Kidney tubule cell (primary cell): Measurements from ENCODE around the gene RPAIN.
"Not testable (repeated sequence)": the region's sequence is repeated elsewhere in the genome, so short reads cannot be mapped to it uniquely, and the experiment has no call there.

Source experiments
- DNase-seq: peaks from one replicate; pipeline ENCODE4 v3.0.0-alpha.2; 2018; ENCODE audit warnings: low spot score

Gene RPAIN

GRCh38 chr17:5430413-5430999 lies 10.5 kb downstream of the RPAIN start:
- no peak for DNase-seq

GRCh38 chr17:5431234-5431633 lies 11.3 kb downstream of the RPAIN start:
- not testable (repeated sequence) for DNase-seq

GRCh38 chr17:5431949-5432556 lies 12.1 kb downstream of the RPAIN start:
- no peak for DNase-seq

GRCh38 chr17:5434984-5435383 lies 15.0 kb downstream of the RPAIN start:
- no peak for DNase-seq

GRCh38 chr17:5435781-5436315 lies 15.9 kb downstream of the RPAIN start:
- not testable (repeated sequence) for DNase-seq

GRCh38 chr17:5437721-5438317 lies 17.8 kb downstream of the RPAIN start:
- DNase-seq = peak; percentile 38

DNA sequence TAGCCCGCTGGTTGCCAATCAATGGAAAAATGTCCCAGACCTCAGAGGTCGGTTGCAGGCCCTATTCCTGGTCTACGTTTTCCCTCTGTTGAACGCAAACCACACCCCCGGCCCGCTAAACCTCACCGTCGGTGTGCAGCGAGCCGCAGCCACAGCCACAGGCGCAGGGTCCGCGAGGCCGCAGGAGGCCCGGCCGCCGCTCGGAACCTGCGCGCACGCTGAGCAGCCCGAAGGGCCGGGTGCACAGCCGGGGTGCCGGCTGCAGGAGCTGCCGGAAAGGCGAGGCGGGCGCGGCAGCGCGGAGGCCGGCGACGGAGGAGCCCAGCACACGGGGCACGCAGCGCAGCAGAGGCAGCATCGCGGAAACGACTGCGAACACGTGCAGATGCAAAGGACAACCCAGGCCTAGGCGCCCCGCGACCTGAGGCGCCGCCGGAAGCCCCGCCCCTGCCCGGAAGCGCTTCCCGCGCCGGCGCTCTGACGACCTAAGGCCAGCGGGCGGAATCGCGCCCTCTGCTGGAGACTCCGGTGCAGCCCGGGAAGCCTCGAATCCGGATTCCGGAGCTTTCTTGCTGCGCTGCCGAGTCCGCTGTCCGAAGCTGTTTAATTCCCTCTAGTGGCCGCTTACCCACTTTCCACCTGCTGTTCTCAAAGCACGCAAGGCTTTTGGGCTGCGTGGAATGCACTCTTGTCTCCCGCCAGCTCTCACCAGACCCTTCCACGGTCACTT lies 18.9 kb downstream of the RPAIN start, which contains the start of gene C1QBP:
Gene C1QBP (minus strand): TSS at position 440 of the 730 bp plus-strand sequence. CDS start 82 bp downstream, at position 358.
- DNase-seq = peak; percentile 93

GRCh38 chr17:5439446-5439764 lies 19.4 kb downstream of the RPAIN start:
- no peak for DNase-seq

- no peak for DNase-seq
Measured at GRCh38 chr17:5443728-5444127, 23.7 kb downstream of the RPAIN start.

DNA sequence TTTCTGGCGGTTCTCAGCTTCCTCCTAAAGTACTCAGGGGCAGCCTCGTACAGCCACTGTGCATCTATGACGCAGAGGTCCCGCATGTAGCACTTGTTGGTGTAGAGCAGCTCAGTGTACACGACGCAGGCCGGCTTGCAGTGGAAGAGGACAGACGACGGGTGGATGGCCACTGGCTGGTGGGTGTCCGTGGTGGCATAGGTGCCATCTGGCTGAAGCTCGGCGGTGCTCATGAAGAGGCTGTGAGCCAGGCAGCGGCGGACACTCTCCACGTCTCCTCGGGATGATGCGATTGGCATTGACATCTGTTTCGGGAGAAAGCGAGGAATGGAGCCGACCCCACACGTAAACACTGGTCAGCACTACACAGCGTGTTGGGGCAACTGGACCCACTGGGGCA lies 24.2 kb downstream of the RPAIN start:
- no peak for DNase-seq

DNA sequence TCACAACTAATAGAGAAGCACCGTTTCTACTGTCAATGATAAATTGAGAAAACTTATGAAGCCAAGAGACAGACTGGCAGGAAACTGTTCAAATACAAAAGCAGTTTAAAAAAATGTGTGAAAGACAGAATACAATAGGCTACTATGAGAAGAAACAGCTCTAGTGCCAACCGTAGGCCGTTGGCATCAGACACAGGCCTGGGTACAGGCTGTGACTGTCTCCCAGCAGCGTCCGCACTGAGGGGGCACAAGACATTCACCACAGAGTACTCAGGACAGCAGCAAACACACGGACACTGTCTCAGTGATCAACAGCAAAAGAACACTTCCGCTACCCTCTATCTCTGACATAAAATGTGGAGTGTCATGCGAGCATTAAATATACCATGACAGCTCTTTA lies 26.8 kb downstream of the RPAIN start:
- no peak for DNase-seq

GRCh38 chr17:5464717-5465507 lies 44.9 kb downstream of the RPAIN start:
- DNase-seq = no peak

- DNase-seq = no peak
Measured at GRCh38 chr17:5466295-5466694, 46.3 kb downstream of the RPAIN start.

GRCh38 chr17:5467416-5467815 lies 47.4 kb downstream of the RPAIN start:
- no peak for DNase-seq

GRCh38 chr17:5468075-5468473 lies 48.1 kb downstream of the RPAIN start:
- DNase-seq = no peak

GRCh38 chr17:5472511-5472910 lies 52.5 kb downstream of the RPAIN start:
- DNase-seq = no peak

GRCh38 chr17:5473906-5474305 lies 53.9 kb downstream of the RPAIN start:
- no peak for DNase-seq

DNA sequence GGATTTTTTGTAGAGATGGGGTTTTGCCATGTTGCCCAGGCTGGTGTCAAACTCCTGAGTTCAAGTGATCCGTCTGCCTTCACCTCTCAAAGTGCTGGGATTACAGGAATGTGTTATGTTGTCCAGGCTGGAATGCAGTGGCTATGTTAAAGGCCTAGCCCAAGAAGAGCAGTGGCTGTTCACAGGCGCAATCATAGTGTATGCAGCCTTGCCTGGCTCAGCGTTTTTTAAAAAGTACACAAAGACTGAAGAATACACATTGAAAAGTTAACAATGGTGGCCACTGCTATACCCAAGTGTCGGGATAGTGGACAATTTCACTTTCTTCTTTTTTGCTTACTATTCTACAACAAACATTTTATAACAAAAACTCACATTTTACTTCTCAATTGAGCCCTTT lies 59.0 kb downstream of the RPAIN start:
- no peak for DNase-seq

- DNase-seq = no peak
Measured at GRCh38 chr17:5480962-5481361, 61.0 kb downstream of the RPAIN start.

GRCh38 chr17:5481451-5481850 lies 61.5 kb downstream of the RPAIN start:
- no peak for DNase-seq
